GM19035 (cell line): ENCODE results near the gene SIAH3.

Source experiments
- ATAC-seq: cut with Tn5 transposase; IDR thresholded peaks from one replicate; pipeline ENCODE4 v1.9.1; 2021; ENCODE audit not compliant: unreplicated experiment

SIAH3 gene

DNA sequence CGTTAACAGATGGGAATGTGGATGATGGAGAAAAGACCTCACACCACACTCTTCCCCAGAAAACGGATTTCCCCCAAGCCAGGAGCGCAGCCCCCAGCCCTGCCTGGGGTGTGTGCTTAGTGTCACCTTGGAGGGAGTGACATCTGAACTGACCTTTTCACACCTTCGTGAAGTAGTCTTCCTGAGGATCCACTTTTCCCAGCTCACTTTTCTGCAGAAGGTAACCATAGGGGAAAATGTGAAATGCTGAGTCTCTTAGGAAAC, 26.2 kb downstream of the SIAH3 start:
- no peak for ATAC-seq

DNA sequence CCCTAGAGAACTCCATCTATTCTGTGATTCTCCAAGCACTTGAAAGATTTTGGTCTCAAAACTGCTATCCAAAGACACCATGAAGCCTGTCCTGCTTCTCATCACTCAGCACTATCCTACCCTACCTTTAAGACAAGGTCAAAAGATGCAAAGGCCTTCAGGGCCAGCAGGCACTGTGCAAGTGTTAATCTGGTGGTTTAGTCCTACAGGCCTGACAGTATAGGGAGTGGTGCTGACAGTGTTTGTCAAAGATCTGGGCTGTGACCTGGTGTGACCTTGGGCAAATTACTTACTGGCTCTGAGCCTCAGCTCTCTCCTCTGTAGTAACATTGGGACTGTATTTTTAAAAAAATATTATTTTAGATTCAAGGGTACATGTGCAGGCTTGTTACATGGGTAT, 28.0 kb downstream of the SIAH3 start:
- no peak for ATAC-seq

DNA sequence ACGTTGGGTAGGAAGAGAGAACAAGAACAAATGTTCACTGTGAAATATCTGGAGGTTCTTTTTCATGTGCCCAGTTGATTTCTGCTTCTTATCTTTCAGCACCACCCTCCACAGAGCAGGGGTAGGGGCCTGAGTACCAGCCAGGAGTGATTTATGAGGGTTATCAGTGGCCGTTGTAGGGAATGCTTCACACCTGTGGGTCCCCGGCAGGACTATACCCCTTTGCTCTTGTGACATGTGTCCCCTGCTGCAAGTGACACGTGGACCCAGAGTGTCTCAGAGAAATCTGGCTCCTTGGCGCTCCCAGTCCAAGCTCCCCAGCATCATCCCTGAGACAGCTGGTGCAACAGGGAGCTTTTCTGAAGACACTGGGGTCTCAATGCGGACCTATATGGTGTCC, 29.7 kb downstream of the SIAH3 start:
- no peak for ATAC-seq

DNA sequence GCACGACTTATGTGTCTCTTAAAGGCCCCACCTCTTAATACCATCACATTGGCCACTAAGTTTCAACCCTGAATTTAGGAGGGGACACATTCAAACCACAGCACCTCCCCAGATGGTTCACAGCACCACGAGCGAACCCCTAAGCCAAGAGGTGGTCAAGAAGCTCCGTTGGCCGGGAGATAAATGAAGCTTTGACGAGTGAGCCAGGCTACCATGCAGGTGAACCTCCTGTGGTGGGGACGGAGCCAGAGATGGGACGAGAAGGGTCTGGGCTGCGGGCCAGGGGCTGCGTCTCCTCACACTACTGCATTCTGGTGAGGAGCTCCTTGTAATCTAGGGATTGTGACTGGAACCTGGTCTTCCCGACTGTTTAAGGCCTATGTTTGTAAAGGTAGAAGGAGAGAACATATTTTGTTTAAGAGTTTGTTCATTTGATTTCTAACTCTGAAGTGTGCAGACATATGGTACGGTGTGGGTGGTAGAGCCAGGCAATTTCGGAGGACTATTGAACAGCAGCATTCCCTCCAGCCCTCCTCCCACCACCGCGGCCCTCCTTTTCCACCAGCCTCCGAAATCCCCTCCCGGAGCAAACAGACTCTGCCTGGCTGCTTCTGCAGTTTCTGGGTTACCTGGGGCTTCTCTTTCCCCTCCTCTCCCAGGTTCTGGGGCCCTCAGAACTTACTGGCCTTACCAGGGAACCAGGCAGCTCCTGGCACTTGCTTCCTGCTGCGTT, 31.3 kb downstream of the SIAH3 start:
- no peak for ATAC-seq

DNA sequence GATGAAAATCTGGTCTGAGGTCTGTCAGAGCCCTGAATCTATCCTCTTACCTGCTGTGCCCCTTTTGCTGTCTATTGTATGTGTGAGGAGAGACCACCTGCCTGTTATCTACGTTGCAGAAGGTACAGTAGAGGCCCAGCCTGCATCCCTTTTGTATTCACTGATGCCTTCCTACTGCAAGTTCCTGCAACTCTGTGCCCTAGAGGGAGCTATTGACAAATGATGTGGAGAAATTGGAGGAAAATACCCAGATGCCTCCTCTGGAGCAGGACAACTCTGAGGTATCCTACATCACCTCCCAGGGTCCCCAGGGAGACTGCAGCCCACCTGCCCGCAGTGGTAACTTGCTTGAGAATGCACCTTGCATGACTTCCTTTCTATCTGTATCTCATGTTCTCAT, 33.7 kb downstream of the SIAH3 start:
- ATAC-seq, result no peak

DNA sequence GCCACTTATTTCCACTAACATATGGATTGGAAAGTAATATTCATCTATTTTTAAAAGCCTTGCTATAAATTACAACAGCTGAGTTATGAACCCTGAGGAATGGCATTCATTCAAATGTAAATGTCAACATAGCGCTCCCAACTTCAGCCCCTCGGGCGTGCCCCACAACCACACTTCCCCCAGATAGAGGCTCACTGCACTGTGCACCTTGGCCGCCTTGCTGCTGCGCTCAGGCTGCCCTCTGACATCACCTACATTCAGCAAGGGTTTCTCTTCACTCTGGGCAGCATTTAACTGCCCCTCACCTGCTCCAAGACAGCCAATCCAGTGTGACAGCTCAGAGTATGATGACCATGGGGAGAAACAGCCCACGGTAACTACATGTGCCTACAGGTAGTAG, 35.1 kb downstream of the SIAH3 start:
- ATAC-seq, result no peak

DNA sequence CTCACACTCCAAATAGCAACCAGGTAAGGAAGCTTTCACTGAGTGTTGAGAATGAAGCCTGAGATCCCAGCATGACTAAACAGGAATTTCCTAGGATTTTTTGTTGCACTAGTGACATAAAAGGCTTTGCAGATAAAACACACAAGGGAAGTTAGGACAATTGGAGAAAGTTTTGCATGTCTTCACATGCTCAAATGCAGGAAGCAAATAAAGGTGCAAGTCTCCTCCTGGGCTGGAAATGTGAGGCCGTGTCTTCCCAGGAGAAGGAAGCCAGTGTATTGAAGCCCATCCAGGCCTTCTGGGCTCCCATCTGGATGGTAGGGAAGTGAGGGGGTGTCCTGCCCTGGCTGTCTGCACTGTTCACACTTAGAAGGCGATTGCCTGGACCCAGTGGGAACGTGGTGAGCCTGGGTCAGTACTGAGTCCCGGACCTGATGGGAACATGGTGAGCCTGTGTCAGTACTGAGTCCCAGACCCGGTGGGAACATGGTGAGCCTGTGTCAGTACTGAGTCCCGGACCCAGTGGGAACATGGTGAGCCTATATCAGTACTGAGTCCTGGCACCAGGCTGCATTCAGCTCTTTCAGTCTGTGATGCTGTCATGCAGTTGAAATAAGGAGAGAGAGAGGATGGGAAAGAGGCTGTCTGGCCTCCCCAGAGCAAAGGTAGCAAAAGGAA, 38.7 kb downstream of the SIAH3 start:
- no peak for ATAC-seq

DNA sequence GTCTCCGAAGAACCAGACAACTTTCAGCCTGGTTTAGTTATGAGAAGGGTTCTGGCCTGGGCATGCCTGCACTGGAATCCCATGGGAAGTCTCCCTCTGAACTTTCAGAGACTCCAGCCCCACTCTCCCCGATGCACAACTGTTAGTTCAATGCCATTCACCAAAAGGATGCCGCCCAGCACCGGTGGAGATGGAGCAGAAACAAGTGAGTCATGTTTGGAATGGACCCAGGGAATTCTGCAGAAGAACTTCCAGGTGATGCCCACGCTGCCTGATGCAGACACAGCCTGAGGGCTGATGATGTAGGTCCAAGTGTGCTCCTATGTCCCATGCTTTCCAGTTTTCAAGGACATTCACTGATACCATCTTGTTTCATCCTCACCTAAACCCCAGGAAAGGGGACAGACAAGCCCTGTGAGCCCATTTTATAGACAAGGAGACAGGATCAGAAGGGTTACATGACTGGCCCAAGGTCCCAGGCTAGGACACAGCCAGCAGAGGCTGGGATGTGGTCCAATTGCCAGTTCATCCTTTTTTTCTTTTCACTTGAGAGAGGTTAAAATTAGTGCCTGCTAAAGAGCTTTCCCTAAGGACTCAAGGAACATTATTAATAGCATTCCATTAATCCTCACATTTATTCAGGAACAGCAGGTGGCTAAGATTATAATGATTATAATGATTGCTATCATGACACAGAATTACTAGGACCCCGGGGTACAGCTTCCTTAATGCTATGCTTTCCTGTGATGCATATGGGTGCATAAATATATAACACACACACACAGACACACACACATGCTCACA, 39.5 kb downstream of the SIAH3 start:
- no peak for ATAC-seq

DNA sequence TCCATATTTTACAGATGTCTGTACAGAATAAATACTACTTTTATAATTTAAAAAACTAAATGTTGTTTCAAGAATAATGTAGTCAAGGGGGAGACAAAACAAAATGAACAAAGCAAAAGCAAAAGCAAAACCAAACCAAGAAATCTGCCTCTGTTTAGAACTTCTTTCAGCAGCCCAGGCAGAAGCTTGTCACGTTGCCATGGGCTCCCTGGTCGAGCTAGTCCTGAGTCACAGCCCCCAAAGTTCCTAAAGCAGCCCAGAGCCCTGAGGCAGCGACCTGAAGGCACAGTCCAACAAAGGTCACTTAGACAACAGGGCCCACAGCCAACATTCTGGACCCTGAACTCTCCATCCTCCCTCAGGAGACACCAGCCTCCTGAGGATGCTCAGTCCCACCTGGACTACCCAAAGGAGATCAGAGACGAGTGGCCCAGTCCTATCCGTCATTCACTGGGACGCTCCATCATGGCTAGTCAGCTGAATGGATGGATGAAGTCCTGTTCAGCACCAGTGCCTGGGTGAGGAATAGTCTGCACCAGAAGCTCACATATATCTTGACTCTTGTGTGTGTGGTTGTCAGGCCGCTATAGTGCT, 41.7 kb downstream of the SIAH3 start:
- no peak for ATAC-seq

DNA sequence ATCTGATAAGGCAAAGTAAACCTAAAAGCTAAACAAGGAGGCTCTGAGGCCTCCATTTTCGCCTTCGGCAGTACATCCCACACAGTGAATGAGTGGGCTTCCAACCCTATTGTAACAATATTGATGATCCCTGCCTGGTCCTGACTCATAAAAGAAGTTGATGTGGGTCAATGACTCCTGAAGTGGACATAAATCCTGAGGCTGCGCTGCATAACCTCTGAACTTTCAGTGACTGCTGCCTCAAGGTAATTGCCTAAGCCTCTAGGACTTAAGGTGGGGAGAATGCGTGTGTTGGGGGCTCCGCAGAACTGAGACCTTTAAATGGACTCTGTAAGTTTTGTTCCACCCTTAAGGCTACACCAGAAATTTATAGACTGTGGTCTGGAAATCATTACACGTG, 42.6 kb downstream of the SIAH3 start:
- no peak for ATAC-seq

DNA sequence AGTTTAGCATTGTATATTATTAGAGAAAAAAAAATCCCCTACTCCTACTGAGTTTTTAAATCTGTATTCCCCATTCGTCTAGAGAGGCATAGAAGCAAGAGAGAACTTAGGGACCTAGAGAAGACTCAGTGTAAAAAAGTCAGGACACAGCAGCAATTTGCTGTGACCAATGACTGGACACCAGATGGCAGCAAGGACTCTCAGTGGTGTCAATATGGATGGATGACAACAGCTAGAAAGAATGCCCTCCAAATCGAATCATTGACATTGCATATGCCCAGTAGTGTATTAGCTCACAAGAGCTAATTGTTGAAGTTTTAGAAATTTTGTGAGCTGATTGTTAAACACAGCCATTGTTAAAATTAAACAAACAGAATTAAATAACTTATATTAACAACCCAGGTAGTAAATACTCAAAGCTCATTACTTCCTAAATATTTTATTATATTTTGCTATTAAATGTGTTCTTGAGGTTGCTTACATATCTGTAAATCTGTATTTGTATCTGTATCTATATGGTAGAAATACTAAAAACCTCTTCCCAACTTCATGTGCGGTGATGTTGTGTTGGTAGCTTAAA, 43.9 kb downstream of the SIAH3 start:
- ATAC-seq, result no peak

DNA sequence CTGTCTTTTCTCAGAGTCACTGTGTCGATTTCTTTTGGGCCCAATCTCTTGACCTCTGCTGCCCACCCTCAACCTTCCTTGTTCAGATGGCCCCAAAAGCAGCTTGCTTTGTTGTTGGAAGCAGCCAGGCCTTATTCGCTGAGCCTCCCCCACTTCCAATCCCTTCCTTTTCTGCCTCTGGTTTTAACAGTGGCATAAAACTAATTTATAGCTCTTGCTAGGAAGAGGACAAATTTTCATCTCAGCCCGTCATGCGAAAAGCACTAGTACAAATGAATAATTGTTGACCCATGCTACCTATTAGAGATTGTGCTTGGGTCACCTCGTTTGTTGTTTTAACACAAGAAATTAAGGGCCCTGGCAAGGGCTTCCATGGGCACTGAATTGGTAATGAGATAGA, 51.1 kb downstream of the SIAH3 start:
- no peak for ATAC-seq

DNA sequence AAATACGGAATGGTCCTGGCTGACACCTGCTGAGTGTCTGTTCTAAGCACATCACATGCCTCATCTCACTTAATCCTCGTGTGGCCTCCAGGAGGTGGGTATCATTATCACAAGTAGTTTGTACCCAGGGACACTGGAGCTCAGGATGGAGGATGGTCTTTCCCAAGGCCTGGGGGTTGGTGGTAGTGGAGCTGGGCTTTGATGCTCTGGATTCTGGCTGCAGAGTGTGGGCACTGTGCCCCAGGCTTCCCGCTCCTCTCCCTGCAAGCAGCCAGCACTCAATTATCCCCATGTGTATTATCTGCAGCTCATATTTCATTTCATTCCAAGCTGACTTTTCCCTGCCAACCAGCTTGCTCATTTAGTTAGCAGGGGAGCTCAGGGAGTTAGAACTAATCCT, 52.1 kb downstream of the SIAH3 start:
- no peak for ATAC-seq

DNA sequence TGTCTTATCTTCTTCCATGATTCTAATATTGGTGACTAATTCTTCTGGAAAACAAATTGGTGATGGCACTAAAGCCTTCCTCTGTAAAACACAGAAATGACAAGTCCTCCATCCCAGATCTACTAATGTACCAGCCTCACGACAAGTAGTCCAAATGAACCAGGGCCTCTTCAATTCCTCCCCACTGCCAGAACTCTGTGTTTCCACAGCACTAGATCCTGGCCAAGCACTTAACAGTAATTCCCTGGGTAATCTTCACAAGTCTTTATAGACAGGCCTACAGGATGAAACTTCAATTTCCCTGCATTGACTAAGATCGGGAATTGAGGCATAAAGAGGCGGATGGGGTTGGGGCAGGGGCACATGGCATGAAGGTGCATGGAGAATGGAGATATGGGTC, 52.7 kb downstream of the SIAH3 start:
- ATAC-seq, result no peak

DNA sequence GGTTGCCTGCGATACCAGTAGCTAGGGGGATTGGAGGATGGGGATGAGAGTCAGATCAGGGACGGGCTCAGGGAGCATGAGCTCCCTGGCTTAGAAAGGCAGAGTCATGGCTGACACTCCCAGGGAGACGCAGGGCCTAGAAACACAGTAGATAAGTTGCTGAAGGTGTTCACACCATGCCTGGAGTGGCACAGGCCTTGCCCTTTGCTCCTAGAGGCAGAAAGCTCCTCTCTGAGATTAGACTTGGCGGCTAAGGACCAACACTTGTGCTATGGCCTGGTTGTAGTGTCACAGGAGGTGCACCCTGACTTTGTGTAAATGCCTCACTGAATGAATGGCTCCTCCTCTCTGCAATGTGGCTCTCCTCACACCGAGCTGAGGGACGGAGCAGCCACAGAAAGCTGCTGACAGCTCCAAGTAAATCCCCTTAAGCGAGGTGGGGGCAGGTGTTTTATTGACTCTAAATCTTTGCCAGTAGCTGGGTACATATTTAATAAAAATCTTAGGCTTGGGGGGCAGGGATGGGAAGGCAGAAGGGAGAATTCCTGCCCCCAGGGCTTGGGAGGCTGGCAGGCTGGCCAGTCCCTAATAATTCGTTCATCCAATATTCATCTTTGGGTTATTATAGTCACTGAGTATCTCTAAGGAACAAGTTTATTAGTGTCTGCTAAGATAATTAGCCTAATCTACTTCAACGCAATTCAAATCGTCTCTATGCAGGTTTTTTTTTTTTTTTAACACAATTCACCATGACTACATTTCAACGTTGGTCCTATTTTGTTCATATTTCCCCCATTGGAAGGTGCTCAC, 54.9 kb downstream of the SIAH3 start:
- no peak for ATAC-seq

DNA sequence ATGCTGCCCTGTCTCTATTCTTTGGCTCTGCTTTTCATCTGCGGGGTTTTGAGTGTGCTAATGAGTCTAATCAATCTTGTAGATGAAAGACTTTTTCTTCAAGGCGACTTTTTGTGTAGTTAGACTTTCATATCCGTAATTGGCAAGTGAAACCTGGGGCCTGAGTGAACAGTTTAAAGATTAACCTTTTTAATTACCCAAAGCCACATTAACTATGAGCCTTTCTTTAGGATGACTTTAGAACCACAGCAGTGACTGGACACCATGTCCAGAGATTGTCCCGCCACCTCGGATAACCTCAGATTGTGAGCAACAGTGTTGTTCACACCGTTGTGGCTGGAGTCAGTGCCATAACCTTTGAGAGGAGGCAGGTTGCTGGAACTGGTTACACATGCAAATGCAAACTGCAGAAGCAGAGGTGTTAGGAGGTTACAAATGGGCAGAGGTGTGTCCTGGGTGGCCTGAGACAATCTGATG, 58.7 kb downstream of the SIAH3 start:
- no peak for ATAC-seq

DNA sequence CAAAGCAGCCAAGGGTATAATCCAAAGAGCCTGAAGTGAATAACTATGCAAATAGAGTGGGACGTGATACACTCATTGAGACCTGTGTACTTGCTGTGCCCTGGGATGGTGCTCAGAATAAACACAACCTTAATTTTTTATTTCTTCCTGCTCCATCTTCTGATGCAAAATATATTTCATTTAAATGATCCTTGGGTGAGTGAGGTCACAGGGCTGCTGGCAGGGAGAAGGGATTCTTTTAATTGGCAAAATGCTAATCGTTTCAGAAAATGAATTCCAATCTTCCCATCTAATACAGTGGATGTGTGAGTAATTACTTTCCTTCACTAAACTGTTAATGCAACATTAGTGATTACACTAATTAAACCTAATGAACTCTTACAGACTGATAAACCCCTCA, 63.5 kb downstream of the SIAH3 start:
- ATAC-seq, result no peak

DNA sequence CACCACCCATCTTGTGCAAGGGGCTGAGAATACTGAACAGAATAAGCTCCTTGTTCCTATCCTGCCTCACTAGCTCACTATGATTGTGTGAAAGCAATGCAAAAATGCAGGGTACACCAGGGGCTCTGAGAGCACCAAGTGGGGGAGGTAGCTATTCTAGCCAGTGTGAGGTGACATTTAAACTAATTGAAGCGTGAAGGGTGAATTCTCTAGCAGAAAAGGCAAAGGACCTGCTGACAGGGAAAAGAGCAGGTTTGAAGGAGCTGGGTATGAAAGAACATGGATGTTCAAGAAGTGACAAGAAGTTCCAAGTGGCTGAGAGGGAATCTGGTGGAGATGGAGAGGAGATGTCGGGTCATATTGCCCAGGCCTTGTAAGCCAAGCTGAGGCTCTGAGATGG, 64.2 kb downstream of the SIAH3 start:
- no peak for ATAC-seq

DNA sequence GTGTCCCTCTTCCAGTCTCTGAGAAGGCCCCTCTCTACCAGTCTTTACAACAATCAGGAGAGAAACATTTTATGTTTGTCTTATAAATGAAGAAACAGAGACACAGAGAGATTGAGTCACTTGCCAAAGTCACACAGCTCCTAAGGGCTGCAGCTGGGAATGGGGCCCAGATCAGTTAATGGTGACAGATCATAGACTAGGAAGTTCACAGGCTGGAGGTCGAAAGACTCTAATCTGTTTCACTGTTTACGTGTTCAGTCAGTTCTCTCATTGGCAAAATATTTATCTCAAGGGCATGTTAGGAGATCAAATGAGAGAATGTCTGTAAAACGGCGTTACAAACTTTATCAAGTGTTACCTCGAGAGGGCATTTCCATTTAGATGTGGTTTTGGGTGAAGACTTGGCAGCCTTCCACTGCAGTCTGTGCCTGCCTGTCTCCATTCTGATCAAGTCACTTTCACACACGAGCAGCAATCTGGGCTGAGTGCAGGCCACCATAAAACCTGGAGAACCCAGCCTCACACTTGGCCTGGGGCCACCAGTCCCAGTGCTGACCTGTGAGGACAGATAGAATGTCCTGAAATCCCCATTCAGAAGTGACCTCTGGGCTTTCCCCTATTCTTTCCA, 65.1 kb downstream of the SIAH3 start:
- ATAC-seq, result no peak
